Common myeloid progenitor, CD34-positive (primary cell): ENCODE data around the gene SLC16A1.

Experiments
- CTCF ChIA-PET: fragments of 350-600 bp; sonication (Branson Sonifier 250); formaldehyde crosslinking; loops from one replicate; lab custom pipeline; 2021; ENCODE audit warnings: antibody characterized with exemption; lab: Charles Lee
- POLR2A ChIA-PET: fragments of 350-600 bp; sonication (Branson Sonifier 250); formaldehyde crosslinking; loops from one replicate; lab custom pipeline; 2021; ENCODE audit warnings: antibody characterized with exemption; lab: Charles Lee
- DNase-seq, 3 donors: peaks; one replicate each; pipeline versions ENCODE4 v3.0.0 to v3.0.0-alpha.2; 2013
- H3K27ac ChIP-seq, 2 experiments: 1 replicate in 1 of 2; 2 replicates in 1 of 2; pipeline ENCODE4 v1.7.0; 2013; ENCODE audit warnings: inconsistent platforms in 2 of 2, low read length in 2 of 2, mild to moderate bottlenecking in 2 of 2, low read depth in 1 of 2, moderate library complexity in 1 of 2; ENCODE audit not compliant: severe bottlenecking in 2 of 2, insufficient read depth in 1 of 2, poor library complexity in 1 of 2
- H3K27me3 ChIP-seq, 5 experiments: replicated peaks in 2 of 5; 1 replicate in 3 of 5; 2 replicates in 2 of 5; pipeline versions ENCODE4 v1.6.1 to v1.7.0; 2013; ENCODE audit warnings: low read length in 4 of 5, mild to moderate bottlenecking in 2 of 5, moderate library complexity in 2 of 5, inconsistent platforms in 1 of 5; ENCODE audit not compliant: insufficient read depth in 5 of 5, control insufficient read depth in 4 of 5
- H3K36me3 ChIP-seq, 4 experiments: 1 replicate in 2 of 4; 2 replicates in 2 of 4; pipeline versions ENCODE4 v1.6.1 to v1.7.0; 2013; ENCODE audit warnings: low read length in 3 of 4, control low read depth in 1 of 4, mild to moderate bottlenecking in 1 of 4; ENCODE audit not compliant: control insufficient read depth in 4 of 4, insufficient read depth in 4 of 4
- H3K4me1 ChIP-seq, 4 experiments: 1 replicate in 3 of 4; 2 replicates in 1 of 4; pipeline versions ENCODE4 v1.6.1 to v1.7.1; 2013; ENCODE audit warnings: low read length in 3 of 4, mild to moderate bottlenecking in 3 of 4, control low read depth in 1 of 4, inconsistent platforms in 1 of 4, moderate library complexity in 1 of 4; ENCODE audit not compliant: control insufficient read depth in 4 of 4, insufficient read depth in 4 of 4; ENCODE audit errors: control extremely low read depth in 1 of 4
- H3K4me3 ChIP-seq, 7 experiments: 1 replicate in 4 of 7; 2 replicates in 3 of 7; pipeline versions ENCODE4 v1.5.1 to v1.7.0; 2013; ENCODE audit warnings: mild to moderate bottlenecking in 7 of 7, low read length in 6 of 7, moderate library complexity in 6 of 7, inconsistent platforms in 2 of 7, low read depth in 2 of 7, control low read depth in 1 of 7; ENCODE audit not compliant: insufficient read depth in 4 of 7, control insufficient read depth in 1 of 7; ENCODE audit errors: extremely low read depth in 1 of 7
- H3K9me3 ChIP-seq, 5 experiments: 1 replicate in 4 of 5; 2 replicates in 1 of 5; pipeline versions ENCODE4 v1.6.1 to v1.7.1; 2013; ENCODE audit warnings: low read length in 4 of 5, mild to moderate bottlenecking in 2 of 5, inconsistent platforms in 1 of 5, low read depth in 1 of 5, moderate library complexity in 1 of 5; ENCODE audit not compliant: control insufficient read depth in 4 of 5, insufficient read depth in 2 of 5; ENCODE audit errors: control extremely low read depth in 1 of 5
- WGBS: methylation state at CpG from one replicate; pipeline ENCODE4 v1.1.5; 2013; ENCODE audit not compliant: insufficient coverage; 5-methylcytosine and 5-hydroxymethylcytosine counted together

Gene SLC16A1

DNA sequence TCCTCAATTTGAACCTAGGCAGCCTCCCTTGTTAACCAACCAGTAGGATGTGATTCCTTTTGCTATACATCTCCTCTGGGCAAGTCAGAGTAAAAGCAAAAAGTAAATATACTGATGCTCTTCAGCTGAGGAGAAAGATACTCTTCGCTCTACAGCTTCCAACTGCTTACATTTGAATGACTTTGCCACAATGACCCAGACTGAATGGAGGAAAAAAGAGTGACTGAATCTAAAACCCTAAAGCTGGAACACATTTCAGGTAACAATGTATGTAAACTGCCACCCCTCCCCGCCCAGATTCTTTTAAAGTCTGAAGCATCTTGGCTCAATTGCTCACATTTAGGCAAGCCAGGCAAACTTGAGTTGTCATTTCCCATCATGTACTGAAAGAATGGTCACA is 46.1 kb downstream of the SLC16A1 start:
- POLR2A ChIA-PET, result no interaction called here
- peaks cover 0 to 7% (median 2%) of the 10 kb centered on the region in 4 experiments for H3K4me1 ChIP-seq

DNA sequence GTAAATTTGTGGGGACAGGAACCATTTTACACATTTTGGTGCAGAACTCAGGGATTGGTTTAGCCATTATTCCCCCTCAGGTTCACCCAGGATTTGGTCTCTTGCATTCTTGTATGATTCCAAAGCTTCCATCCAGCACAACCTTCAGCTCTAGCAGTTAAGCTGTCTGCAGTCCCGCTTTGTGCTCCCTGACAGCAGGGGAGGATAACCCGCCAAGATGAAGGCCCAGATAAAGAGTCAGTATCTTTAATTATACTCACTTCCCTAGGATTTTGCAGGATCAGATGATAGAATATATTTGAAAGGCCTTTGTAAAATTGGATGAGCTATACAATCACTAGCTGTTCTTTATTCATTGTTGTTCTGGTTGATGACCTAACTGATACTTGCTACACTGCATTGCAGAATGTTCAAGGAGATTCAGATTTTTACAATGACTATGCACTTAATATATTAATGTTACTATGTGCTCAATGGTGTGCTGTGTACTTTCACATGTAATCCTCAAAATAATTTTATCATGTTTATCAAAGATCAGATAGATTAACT is 49.8 kb downstream of the SLC16A1 start:
- Histone ChIP-seq H3K36me3 (no peaks in the 10 kb centered on the region), H3K9me3 (no peaks in the 10 kb centered on the region), H3K27me3 (no peaks in the 10 kb centered on the region), H3K4me1 (peaks cover 0 to 7% (median 2%) of the 10 kb centered on the region in 4 experiments), H3K27ac (no peak overlapping the region), H3K4me3 (no peak overlapping the region)
- no peak for DNase-seq
- ChIA-PET POLR2A (no interaction called here), CTCF (interaction anchor here (0.6 kb wide), 1 partner anchor 95 kb away, joined by 3 read pairs; no protein-coding TSS in a partner anchor)
- WGBS, result no CpG with 5 or more reads among the region's 2 CpGs

More for the DNA sequence above, 46.1 kb downstream of the SLC16A1 start:
- H3K4me3 ChIP-seq, result no peak overlapping the region
- no peak for DNase-seq
- 92% methylated on average over 2 of the region's 2 CpGs for WGBS
- H3K27ac ChIP-seq, result no peak overlapping the region
- no peaks in the 10 kb centered on the region for H3K27me3 ChIP-seq
- H3K9me3 ChIP-seq, result no peaks in the 10 kb centered on the region
- CTCF ChIA-PET, result no interaction called here
- peaks cover 0 to 11% (median 5%) of the 10 kb centered on the region in 4 experiments for H3K36me3 ChIP-seq

DNA sequence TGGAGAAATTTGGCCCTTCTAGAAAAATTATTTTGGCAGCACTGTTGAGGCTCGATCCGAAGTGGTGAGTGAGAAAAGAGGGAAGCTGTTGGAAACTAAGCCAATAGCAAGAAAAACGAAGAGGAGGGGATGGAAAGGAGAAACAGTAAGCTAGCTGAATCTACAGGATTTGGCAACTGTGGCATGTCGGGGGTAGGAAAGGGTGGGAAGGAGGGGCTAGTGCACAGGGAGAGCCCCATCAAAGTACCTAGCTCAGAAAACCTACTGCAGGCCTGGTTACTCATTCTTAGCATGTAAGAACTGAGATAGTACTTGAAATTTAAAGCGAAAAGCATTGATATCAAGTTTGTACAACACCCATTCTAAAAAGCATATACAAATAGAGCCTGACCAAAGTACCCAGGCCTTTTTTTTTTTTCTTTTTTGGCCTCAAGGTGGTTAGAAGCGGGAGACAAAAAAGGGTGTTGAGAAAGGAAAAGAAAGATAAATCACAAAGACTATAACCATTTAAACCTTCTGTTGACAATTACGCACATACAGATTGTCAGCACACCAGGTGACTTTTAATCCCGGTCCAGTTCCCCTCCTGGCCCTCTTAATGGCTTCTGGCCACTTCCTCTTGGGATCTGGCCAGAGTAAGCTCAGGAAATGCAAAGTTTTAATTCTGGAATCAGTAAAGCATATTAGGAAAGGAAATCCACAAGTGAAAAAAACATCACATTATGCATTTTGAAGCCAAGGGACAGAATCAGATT is 50.4 kb downstream of the SLC16A1 start:
- Histone ChIP-seq H3K27ac (no peak overlapping the region), H3K36me3 (no peaks in the 10 kb centered on the region), H3K9me3 (no peaks in the 10 kb centered on the region), H3K27me3 (no peaks in the 10 kb centered on the region), H3K4me1 (peaks cover 0 to 7% (median 2%) of the 10 kb centered on the region in 4 experiments), H3K4me3 (no peak overlapping the region)
- DNase-seq, result no peak
- ChIA-PET POLR2A (interaction anchor here (0.5 to 0.6 kb wide), 2 partner anchors 15 to 92 kb away, joined by 3 read pairs; no protein-coding TSS in a partner anchor), CTCF (interaction anchor here (0.6 kb wide), 1 partner anchor 94 kb away, joined by 3 read pairs; no protein-coding TSS in a partner anchor)
- WGBS, result 71% methylated on average over 4 of the region's 8 CpGs

DNA sequence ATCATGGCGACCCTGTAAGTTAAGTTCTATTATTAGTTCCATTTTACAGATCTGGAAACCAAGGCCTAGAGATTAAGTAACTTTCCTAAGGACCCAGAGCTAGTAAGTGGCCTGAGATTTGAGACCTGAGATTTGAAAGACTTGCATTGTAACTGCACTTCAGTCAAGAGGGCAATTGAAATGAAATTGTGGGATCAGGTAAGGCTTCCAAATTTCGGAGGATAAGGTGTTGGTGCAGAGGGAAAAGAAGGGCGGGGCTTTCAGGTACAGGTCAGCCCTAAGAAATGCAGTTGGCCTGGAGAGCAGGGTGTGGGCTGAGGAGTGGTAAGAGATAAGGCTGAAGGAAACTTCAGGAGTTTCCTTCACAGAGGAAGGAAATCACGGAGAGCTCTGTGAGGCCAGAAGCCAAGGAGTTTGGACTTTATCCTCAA is 51.1 kb downstream of the SLC16A1 start:
- POLR2A ChIA-PET, result no interaction called here
- H3K4me1 ChIP-seq, result peaks cover 0 to 7% (median 2%) of the 10 kb centered on the region in 4 experiments
- H3K27me3 ChIP-seq, result no peaks in the 10 kb centered on the region
- WGBS, result 100% methylated on average over 3 of the region's 4 CpGs
- DNase-seq, result no peak
- CTCF ChIA-PET, result interaction anchor here (1.2 kb wide), 1 partner anchor 96 kb away, joined by 3 read pairs; no protein-coding TSS in a partner anchor
- H3K9me3 ChIP-seq, result no peaks in the 10 kb centered on the region
- no peak overlapping the region for H3K4me3 ChIP-seq
- no peaks in the 10 kb centered on the region for H3K36me3 ChIP-seq
- H3K27ac ChIP-seq, result no peak overlapping the region

DNA sequence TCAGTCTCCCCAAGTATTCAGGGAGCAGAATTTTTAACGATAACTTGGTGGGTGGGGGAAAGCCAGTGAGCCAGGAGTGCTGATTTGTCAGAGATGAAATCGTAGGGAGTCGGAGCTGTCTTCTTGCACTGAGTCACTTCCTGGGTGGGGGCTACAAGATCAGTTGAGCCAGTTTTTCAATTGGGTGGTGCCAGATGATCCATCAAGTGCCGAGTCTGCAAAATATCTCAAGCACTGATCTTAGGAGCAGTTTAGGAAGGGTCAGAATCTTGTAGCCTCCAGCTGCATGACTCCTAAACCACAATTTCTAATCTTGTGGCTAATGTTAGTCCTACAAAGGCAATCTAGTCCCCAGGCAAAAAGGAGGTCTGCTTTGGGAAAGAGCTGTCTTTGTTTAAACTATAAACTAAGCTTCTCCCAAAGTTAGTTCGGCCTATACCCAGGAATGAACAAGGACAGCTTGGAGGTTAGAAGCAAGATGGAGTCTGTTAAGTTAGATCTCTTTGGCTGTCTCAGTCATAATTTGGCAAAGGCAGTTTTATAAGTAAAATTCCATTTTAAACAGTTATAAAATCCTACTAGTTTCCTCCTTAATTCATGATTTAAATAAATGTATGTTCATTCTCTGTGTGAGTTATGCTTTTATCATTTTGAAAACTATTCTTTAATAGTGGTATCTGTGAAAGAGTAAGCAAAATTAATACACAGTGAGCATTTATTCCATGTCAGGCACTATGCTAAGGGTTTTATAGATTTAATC is 51.7 kb downstream of the SLC16A1 start:
- no peaks in the 10 kb centered on the region for H3K27me3 ChIP-seq
- 93% methylated on average over 2 of the region's 5 CpGs for WGBS
- H3K27ac ChIP-seq, result no peak overlapping the region
- H3K4me1 ChIP-seq, result peaks cover 0 to 7% (median 2%) of the 10 kb centered on the region in 4 experiments
- H3K4me3 ChIP-seq, result no peak overlapping the region
- no peaks in the 10 kb centered on the region for H3K9me3 ChIP-seq
- POLR2A ChIA-PET, result no interaction called here
- CTCF ChIA-PET, result interaction anchor here (1.2 kb wide), 1 partner anchor 95 kb away, joined by 3 read pairs; no protein-coding TSS in a partner anchor
- no peaks in the 10 kb centered on the region for H3K36me3 ChIP-seq
- DNase-seq, result no peak

DNA sequence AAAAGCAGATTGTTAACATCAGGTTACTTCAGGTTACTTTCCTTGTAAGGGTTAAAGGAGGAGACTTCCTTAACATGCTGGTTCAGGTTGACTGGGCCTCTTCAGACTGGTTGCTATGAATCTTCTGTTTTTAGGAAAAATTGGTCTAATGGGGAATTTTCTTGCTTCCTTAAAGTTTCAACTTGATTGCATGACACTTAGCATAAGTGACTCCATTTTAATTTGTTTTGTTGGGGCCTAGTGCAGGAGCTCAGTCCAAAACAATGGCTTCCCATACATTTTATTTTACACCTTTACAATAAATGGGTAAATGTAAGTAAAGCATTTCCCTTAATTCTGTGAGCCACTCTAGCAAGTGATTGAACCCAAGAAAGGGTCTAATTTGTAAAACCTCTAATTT is 53.8 kb downstream of the SLC16A1 start:
- H3K4me3 ChIP-seq, result no peak overlapping the region
- no peaks in the 10 kb centered on the region for H3K36me3 ChIP-seq
- H3K9me3 ChIP-seq, result no peaks in the 10 kb centered on the region
- no peak overlapping the region for H3K27ac ChIP-seq
- POLR2A ChIA-PET, result no interaction called here
- peaks cover 0 to 7% (median 2%) of the 10 kb centered on the region in 4 experiments for H3K4me1 ChIP-seq
- H3K27me3 ChIP-seq, result no peaks in the 10 kb centered on the region
- no peak for DNase-seq
- CTCF ChIA-PET, result interaction anchor here (1.1 to 1.8 kb wide), 3 partner anchors 20 to 140 kb away, joined by 3 to 5 read pairs (median 4); no protein-coding TSS in a partner anchor
